NCI-H2029 (cell line): Measurements from ENCODE around the gene QSOX1.

Experiments
- DNase-seq: peaks from one replicate; lab custom pipeline; 2025; lab: John Stamatoyannopoulos, UW

QSOX1 gene

DNA sequence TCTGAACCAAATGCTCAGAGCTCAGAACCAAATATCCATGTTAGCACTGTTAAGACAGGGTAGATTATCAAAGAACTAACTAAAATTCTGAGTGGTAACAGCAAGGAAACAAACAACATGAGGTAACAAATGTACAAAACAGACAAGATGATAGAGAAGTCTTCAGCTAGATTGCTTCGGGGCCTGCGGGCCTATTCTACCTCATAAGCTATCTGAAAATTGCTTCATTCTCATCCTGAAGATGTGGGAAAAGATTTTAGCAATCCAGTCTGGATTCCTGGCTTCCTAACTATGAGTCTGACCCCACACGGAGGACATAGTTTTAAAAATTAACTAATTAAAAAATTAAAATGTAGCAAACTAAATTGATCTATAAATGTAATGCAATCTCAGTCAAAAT is 9.2 kb upstream of the QSOX1 start:
- no peak for DNase-seq

DNA sequence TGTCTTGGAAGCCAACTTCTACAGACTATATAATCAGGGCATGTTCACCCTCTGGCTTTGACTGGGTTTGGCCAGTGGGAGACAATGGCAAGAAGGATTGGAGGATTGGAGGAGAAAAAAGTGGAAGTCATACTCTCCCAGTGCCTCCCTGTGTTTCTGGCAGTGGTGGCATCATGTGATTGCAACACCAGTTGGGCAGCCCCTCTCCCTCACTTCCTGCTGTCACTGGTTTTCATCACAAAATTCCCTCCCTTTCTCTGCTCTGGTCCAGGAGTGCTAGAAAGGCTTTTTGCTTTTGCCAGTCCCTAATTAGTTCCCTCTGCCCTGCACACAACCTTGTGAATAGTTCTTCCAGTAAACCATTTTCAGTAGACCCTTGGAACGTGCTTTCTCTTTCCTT is 3.7 kb upstream of the QSOX1 start:
- DNase-seq: no peak

DNA sequence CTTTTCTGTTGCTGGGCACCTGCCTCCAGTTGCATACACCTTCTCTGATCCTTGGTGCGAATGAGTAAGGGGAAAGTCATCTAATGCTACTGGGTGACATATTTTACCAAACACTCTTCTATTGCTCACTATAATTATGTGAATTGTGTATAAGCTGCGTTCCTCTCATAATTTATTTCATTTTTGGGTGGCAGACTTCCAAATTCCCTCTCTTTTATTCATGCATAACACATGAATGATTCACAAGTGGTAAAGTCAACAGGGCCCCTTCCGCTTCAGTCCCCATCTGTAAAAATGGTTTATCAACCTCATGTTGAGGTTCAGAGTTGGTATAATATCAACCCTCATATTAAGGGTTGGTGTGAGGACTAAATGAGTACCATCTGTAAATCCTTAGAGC is 3.2 kb upstream of the QSOX1 start:
- peak; percentile 30 for DNase-seq

DNA sequence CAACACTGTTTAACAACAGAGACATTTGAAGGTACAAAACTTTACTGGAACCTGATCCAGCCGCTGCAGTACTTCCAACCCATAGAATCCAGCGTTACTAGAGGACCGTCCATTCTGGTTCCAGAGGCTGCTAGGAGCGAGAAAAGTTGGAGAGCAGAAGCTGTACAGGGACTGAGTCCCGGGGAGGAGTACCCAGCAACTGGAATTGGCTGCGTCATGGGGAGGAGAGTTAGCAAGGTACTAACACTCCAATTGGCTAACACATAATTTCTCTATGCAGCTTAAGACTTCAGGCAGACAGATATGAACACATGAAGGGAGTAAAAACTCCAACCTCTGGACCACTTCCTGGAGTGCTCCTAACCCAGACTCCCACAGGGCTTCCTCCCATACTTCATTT is 2.1 kb upstream of the QSOX1 start:
- no peak for DNase-seq

DNA sequence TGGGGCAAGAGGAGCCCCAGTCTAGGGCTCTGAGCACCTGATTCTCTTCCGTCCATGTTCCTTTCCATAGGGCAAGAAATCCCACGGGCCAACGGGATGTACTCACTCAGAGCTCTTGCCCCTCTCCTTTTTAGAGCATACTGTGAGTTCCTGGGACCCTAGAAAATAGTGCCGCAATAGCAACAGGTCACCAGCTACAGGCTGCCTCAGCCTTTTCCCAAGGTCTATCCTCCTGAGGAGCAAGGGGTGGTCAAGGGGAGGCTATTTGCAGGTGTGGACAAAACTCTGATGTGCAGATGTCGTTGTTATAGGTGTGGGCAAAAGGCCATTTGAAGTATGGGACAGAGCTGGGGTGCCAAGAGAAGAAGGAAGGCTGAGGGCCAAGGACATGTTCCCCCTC is 1.6 kb upstream of the QSOX1 start:
- DNase-seq: no peak

DNA sequence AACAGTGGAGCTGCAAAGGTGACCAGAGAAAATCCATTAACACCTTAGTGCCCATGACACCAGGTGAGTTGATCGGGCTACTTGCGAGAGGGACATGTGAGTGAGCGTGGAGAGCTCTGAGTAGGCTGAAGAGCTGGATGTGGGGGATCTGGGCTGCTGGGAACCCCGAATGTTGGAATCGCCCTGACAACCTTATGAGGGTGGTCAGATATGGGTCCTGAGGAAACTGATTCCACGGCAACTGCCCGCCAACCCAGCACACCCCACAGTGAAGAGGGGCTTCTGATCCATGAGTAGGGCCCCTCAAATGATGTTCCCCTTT is 705 bp upstream of the QSOX1 start:
- no peak for DNase-seq

DNA sequence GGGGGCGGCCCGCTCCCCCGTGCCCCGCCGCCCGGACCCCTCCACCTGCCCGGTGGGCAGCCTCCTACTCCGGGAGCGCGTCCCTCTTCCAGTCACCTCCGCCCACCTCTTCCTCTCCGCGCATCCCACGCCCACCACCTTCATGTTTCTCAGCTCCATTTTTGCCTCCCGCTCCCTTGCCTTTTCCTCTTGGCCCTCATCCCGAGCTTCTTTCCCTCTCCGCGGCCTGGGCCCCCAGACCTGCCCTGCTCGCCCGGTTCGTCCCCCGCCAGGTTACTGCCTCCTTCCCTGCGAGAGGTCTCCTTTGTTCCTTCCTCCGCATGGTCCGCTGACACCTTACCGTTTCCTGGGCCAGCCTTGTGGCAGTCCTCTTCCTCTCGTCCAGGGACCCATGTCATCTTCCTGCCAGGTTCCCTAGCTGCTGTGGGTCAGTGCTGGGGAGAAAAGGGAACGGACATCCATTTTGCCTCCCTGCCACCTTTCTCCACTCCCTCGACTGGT is 563 bp downstream of the QSOX1 start:
- DNase-seq: no peak

DNA sequence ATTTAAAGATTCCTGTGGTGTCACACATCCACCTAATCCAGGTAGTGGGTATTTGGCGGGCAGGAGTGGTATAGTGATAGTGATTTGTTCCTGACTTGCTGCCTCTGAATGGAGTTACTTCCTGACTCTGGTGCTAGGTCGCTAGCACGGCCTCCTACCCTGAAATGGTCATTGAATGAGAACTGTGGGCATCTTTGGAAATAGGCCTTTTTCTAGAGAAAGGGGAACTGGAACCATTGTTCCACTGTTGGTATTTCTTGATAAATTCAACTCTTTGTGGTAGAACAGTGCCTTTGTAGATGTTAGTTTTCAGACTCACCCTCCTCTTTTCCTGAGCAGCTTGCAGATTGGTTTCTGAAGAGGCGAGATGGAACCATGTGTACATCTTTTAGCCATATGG is 1.5 kb downstream of the QSOX1 start:
- no peak for DNase-seq

DNA sequence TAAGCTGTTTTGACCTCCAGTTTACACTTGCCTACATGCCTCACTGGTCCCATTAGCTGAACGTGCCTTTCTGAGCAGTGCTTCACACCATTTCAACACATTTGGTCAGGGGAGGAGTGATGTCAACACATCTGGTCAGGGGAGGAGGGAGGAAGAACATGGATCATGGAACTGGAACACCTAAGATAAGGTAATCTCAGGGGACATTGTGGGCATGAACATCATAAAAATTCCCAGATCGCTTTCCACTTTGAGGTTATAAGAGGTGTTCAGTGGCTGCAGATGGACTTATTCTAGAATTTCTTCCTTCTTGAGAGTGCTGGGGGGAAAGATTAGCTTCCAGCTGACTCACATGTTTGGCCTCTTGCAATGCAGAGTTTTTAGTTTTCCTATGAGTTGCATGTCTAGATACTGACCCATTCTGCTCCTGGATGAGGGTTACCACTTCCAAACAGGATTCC is 2.0 kb downstream of the QSOX1 start:
- DNase-seq: no peak

DNA sequence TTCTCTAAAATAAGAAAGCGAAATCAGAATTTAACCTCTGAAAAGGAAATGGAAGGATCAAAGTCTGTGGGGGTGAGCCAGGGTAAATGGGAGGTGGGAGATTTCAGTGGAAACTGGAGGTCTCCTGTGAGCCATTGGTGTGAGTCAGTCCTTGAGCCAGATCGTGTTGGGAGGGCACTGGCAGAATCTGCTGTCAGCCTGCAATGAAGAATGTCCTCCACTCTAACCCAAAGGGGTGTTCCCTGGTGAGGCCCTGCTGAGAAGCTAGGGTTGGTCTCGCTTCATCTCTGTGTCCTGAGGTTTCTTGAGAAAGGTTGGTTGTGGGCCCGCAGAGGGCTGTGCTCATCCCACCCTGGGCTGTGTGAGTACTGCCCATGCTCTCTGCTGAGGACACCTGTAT is 2.4 kb downstream of the QSOX1 start:
- no peak for DNase-seq

DNA sequence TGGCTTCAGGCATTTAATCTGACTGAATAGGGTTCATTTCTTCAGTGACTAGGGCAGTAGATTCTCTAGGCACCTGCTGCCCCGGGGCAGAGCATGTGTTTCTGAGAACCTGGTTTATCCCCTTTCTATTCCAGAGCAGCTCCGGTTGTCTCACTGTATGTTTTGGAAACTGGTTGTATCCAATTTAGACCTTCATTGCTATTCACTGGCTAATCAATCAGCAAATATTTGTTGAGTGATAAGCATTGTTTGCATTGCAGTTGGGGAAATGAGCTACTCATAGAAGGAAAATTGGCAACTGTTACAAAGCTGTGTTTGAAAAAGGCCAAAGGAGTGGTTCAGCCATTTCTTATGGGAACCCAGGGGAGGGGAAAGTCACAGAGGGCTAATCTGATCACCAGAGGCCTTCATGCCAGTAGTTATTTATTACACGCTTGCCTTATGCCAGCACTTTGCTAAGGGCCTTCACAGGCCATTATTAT is 2.9 kb downstream of the QSOX1 start:
- peak; percentile 93 for DNase-seq

DNA sequence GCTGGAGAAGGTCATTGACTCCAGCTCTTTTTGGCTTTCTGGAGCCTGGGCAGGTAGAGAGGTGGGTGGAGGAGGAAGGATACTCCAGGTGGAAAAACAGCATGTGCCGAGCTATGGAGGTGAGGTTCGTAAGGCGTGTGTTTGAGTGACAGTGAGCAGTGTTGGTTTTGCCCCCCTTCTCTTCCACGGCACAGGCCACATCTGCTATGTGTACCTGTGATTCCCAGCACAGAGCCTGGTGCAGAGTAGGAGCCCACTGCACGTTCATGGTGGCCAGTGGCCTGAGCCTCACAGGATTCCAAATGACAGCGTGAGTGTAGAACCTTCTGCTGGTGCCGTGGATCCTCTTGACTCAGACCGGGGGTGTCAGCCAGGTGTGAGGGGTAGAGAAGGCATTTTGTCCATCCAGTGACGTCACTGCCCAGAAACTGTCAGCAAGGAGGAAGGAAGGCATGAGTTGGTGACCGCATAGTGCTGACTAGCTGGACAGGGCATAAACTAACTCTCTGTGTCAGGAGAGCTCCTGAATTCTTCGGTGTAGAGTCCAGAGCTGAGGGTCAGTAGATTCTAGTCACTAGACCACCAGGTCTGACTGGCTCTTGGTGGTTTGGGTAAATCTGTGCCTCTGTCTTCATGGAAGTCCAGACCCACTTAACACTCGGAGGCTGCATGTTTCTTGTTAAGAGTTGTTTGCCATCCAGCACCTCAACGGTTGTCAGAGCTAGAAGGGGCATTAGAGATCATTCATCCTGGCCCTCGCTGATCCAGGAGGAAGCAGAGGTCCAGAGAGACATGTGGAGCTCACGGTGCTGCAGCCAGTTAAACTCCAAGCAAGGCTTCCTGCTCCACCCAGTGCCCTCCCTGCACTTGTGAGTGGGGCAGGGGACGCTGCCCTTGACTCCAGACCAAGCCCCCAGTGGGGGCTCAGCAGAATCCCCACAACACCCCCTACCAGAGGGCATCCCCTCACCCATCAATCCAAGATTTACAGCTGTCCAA is 3.8 kb downstream of the QSOX1 start:
- DNase-seq: no peak

DNA sequence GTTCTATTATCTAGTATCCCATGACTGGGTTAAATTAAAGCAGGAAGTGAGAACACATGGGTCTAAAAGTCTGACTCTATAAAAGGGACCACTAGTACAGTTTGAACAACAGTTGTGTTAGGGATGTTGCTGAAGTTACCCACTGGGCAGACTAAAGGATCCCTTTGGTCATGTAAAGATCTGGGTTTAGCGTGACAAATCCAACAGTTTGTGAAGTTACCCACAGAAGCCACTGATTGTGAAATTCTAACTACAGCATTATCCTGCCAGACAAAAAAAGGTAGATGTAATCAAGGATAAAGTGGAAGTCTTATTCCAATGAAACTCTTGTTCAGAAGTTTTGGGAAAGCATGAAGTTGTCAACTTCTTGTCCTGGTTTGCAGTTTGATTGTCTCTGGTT is 5.7 kb downstream of the QSOX1 start:
- no peak for DNase-seq

DNA sequence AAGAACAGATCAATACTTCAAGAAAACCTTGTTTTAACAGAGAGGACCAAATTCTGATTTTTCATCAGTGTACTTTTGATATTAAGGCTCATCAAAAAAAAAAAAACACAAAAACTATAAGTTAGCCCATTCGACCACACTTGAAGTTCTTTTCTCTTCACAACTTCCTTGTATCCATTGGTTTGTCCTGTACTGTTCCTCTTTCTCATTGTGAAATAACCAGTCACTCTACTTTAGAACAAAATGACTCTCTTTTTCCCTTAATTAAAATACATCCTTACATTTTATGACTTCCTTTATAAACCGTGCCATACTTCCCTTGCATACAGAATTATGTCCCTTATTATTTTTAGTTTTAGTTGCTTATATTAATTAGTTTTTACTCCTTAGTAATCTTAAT is 8.4 kb downstream of the QSOX1 start:
- no peak for DNase-seq

DNA sequence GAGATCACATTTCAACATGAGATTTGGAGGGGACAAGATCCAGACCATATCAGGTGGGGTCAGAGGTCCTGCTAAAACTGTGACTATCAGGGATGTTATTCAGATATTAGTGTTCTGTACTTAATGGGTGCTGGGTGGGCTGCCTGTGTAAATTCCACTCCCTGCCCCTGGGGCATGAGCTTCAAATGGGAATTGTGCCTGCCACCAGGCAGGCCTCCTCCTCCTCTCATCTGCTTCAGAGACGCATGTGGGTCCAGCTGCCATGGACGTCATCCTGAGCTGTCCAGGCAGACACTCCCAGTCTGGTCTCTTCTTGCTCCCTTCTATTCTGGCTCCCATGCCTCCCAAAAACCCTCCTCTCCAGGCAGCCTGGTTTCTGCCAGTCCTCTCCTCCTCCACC is 10.4 kb downstream of the QSOX1 start:
- DNase-seq: no peak

DNA sequence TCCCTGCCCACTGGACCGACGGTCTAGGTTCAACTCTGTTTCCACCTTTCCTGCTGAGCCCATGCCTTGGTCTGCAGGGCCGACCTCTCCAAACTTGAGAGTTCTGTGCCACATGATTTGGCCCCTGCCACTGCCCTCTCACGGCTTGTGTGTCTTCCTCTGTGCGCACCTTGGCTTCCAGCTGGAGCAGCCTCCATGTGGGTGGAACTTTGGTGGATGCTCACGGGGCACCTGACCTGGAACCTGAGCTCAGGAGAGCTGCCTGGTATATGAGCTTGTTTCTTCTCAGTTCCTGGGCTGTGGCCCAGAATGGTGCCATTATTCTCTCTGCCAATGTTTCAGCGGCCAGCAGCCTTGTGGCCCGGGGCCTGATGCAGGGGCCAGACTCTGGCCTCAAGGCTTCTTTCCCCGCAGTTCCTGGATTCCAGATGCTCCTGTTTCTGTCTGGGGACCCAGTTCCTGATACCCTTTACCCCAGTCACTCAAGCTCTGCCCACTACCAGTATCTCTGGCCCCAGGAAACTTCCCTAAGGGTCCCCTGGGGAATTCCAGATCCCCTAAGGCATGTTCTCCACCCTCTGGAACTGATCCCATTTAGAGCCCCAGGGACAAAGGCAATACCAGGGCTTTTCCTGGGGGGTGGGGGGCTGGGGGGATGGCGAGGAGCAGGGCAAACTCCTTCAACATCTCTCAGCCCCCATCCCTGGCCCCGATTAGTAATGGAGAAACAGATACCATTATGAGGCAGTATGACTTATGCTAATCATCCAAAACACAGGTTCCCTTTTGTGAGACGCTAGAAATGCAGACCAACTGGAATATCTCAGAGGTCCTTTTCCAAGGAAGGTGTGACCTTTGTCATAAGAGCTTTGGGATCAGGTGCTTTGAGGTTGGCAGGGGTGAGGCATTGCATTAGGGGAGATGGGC is 11.1 kb downstream of the QSOX1 start:
- DNase-seq: no peak

DNA sequence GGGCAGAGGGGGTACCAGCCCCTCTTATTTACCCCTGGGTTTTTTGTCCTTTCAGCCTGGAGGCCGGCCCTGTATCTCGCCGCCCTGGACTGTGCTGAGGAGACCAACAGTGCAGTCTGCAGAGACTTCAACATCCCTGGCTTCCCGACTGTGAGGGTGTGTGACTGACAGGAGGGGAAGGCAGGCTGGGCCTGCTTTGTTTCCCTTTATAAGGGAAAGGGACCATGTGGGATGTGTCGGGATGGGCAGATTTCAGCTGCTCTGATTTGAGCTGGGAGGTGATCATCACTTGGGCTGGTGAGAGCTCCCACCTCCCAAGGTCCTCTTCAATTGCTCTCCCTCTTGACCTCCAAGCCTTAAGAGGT is 11.7 kb downstream of the QSOX1 start:
- no peak for DNase-seq

DNA sequence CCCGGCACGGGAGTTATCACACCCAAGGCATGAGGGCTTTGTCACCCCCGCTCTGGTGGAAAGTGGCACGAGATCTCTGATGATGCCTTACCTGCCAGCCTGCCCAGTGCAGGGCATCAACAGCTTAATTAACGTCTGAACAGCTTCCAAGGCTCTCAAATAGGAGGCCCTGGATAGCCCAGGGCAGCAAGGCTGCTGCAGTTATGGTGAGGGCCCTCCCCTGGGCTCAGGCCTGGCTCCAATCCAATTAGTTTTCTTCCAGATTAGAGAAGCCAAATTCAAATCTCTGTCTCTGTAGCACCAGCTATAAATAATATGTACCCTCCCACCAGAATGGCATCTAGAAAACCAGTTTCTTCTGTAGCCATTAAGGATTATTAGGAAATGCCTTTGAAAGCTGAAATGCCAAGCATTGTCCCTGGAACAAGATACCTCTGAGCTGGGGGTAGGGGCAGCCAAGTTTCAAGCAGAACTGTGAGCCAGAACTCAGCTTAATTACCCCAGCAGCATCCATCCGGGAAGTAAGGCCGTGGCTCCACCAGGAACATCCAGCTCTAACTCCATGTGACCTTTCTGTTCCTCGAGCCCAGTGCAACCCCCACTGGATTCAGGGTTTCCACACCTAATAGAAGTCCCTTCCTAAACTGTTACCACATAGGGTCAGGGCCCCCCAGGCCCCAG is 12.5 kb downstream of the QSOX1 start:
- DNase-seq: no peak

DNA sequence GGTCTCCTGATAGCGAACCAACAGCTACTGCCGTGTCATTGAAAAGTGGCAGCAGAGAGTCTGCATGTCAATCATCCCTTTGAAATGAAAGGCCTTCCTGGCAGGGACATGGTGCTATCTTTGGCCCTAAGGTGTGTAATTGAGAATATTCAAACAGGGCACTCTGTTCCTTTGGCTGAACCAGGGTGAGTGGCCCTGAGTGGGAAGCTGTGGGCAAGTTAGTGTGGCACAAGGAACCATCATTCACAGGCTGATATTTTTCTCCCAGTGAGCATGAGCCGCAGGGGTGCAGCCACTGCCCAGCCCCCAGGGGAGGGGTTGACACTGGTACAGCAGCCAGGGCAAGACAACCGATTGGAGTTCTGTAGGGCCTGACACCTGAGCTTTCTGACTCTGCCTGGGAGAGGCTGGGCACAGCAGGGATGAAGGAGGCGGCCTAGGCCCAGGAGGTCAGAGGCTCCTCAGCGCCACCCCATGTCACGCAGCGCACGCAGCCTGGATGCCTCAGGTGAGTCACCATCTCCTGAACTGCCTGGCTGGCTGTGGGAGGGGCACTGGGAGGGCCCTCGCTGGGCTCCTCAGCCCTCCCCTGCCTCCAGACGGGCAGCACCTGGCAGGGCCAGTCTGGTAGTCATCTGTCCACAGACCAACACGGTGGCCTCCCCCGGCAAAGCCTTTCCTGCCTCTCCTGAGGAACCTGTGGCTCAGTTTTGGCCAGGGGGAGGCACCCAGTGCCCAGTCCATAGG is 13.2 kb downstream of the QSOX1 start:
- peak; percentile 88 for DNase-seq

DNA sequence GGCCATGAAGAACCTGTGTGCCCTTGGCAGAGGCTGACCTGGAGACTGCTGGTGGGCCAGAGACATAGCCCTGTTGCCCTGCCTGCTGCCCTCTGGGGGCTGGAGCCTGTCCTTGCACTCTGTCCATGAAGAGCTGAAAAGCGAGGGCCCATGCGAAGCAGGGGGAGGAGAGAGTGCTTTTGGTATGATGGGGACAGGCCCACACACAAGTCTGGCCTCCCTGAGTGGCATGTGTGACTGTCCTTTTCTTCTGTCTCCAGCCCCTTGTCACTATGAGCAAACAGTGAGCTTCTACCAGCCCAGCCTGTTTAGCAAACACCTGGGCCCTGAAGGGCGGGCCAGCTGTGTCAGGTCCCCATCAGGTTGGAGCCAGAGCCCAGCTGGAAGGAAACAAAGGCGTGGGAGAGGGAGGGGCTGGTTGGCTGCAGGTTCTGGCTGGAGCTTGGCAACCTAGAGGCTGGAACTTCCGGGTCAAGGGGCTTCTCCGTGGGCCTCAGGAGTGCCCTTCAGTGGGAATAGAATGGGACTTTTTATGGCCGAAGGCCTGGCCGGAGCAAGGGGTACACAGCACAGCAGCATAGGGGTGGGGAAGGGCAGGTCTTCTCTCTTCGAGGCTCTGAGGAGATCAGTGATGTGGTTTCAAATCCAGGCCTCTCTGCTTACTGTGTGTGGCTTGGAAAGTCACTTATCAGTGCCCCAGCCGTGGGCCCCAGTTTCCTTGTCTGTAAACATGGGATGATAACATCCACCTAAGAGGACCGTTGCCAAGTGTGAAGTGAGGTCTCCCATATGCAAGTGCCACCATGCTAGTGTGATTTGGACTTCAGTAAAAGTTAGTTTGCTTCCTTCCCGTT is 14.3 kb downstream of the QSOX1 start:
- peak; percentile 93 for DNase-seq
